Measurements from ENCODE around the gene SSX2IP. TPM values are rescaled to one million over a fixed set of nuclear protein-coding genes. Genes with fewer than 3 reads are reported as not detected.

The SSX2IP gene
- total and polyA plus RNA-seq, 9 of the 15 experiments (the other 6 are each of a cell fraction or from before 2014, with no cell fraction given): 20.6 to 96.7 (median 61.7) TPM

GRCh38 chr1:84731519-84731918 lies 41.3 kb upstream of the SSX2IP start:
- Histone ChIP-seq H3K27ac (ENCODE audit: extremely low read depth, low read depth, low read length) (no peak overlapping the region), H3K36me3 (ENCODE audit: control insufficient read depth, insufficient read depth, low read length) (no peaks in the 10 kb centered on the region), H3K4me1 (replicated peaks in 1 of 2; ENCODE audit: control insufficient read depth in 2 of 2, insufficient read depth in 2 of 2, low read length in 2 of 2) (no peaks in the 10 kb centered on the region), H3K9me3 (replicated peaks; ENCODE audit: control insufficient read depth, insufficient read depth, low read depth, low read length) (no peaks in the 10 kb centered on the region), H3K4me2 (ENCODE audit: insufficient read depth, low read length) (no peak overlapping the region), H2AFZ (ENCODE audit: low read depth, low read length) (no peak overlapping the region), H3K4me3 (no peak overlapping the region), H3K9ac (ENCODE audit: insufficient read depth in 1 of 2, low read depth in 2 of 2, low read length in 2 of 2) (no peak overlapping the region), H3K27me3 (ENCODE audit: control insufficient read depth in 2 of 2, insufficient read depth in 2 of 2, low read length in 2 of 2) (no peaks in the 10 kb centered on the region), H3K9me1 (ENCODE audit: control insufficient read depth, insufficient read depth, low read length) (no peaks in the 10 kb centered on the region), H3K79me2 (ENCODE audit: control insufficient read depth, insufficient read depth, low read length) (no peaks in the 10 kb centered on the region), H4K20me1 (replicated peaks; ENCODE audit: control insufficient read depth, insufficient read depth, low read length) (no peaks in the 10 kb centered on the region)
- CTCF ChIA-PET (ENCODE audit: low intra/inter-chr PET ratio): no interaction called here
- TF ChIP-seq KHSRP (IDR thresholded peaks at IDR 0.05): no peak
- TF ChIP-seq HDAC2 (IDR thresholded peaks at IDR 0.05): no peak
- no peak for TF ChIP-seq THRAP3 (IDR thresholded peaks at IDR 0.05; ENCODE audit: borderline replicate concordance)
- TF ChIP-seq TFAM (CRISPR knock-in tag; conservative IDR thresholded peaks at IDR 0.05): no peak
- no peak for TF ChIP-seq NBN (IDR thresholded peaks at IDR 0.05; ENCODE audit: low read depth)
- TF ChIP-seq ZNF707 (CRISPR knock-in tag; conservative IDR thresholded peaks at IDR 0.05): no peak
- TF ChIP-seq ZKSCAN1 (IDR thresholded peaks at IDR 0.05; ENCODE audit: low read depth, low read length): no peak
- TF ChIP-seq HDAC1 (IDR thresholded peaks at IDR 0.05): no peak
- TF ChIP-seq ZC3H8 (IDR thresholded peaks at IDR 0.05): no peak
- no peak for TF ChIP-seq TAF7 (tag; IDR thresholded peaks at IDR 0.05)
- TF ChIP-seq ZNF165 (CRISPR knock-in tag; IDR thresholded peaks at IDR 0.05; ENCODE audit: borderline replicate concordance): no peak
- no peak for TF ChIP-seq HINFP (tag; conservative IDR thresholded peaks at IDR 0.05; ENCODE audit: low read depth)
- no peak for TF ChIP-seq ATF3 (IDR thresholded peaks at IDR 0.05)
- TF ChIP-seq ATF3 (CRISPR knock-in tag; conservative IDR thresholded peaks at IDR 0.05): no peak
- TF ChIP-seq E2F5 (CRISPR knock-in tag; IDR thresholded peaks at IDR 0.05): no peak
- no peak for TF ChIP-seq PHF8 (IDR thresholded peaks at IDR 0.05; ENCODE audit: borderline replicate concordance, low read length)
- TF ChIP-seq ZNF584 (CRISPR knock-in tag; IDR thresholded peaks at IDR 0.05; ENCODE audit: low read depth): no peak
- TF ChIP-seq CBX8 (IDR thresholded peaks at IDR 0.05; ENCODE audit: borderline replicate concordance, extremely low read depth, low read depth, low read length, poor library complexity, severe bottlenecking): no peak
- TF ChIP-seq ZNF57 (CRISPR knock-in tag; IDR thresholded peaks at IDR 0.05): no peak
- BruUV-seq (replicated peaks): no TSS peak
- intact Hi-C loops (cut with micrococcal nuclease) (no loop called here), in situ Hi-C loops (cut with MboI) (no loop called here)
- POLR2A ChIA-PET: no interaction called here
- DNase-seq (ENCODE audit: extremely low read depth in 1 of 4, low spot score in 3 of 4) (no peak), FAIRE-seq (no peak), ATAC-seq (no peak)

Measured in K562 (cell line).